Activated CD8-positive, alpha-beta memory T cell treated with anti-CD3 and anti-CD28 coated beads for 4 hours (primary cell): ENCODE data around the gene SELENOT.
"Not testable (repeated sequence)": the region's sequence is repeated elsewhere in the genome, so short reads cannot be mapped to it uniquely, and the experiment has no call there.

ENCODE experiments used
- DNase-seq, 2 donors: peaks; one replicate each; pipeline ENCODE4 v3.0.0-alpha.2; 2020; ENCODE audit warnings: low read depth in 2 of 2

Gene SELENOT

DNA sequence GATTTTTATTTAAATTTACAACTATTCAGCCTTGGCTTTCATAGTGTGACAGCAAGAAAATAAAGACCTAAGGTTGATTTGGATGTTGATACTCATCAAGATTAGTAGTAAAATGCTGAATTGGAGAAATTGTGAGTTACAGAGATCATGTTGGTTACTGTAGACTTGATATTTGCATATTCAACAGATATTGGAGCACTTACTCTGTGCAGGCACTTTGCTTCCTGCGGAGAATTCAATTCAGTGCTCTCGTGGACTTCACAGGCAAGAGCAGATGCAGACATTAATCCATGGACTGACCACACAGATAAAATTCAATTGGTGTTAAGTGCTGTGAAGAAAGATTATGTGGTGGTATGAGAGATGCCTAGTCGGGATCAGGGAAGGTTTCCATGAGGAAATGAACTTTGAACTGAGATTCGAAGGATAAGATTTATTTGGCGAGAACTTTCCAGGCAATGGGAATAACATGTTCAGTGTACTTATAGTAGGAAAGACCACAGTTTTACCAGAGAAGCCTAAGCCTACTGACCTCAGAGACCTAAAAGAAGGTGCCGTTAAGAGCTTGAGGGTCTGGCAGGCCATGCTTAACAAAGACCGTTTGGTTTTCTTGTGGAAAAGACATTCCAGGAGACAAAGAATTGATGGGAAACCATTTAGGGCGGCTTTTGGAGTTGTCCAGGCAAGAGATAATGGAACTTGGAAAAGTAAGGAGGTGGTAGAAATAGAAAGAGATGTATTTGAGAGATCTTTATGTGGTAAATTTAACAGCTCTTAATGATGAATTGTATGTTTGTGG is 4.3 kb downstream of the SELENOT start:
- DNase-seq = no peak

DNA sequence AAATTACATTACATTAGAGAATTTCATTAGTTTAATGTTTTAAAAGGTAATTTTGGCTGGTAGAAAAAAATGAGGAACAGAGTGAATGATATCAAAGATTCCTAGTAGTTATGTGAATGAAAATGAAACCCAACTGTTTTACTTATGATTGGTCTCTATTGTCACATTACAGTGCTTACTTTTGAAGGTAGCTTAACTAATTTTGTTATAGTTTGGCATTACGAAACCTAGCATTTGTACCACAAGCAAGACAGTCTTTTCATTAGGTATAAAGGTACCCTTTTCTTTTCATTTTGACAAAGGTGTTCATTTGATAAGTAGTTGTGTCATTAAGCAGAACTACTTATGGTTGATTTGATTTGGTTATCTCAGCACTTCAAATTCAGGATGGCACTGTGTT is 6.9 kb downstream of the SELENOT start:
- no peak for DNase-seq

- no peak for DNase-seq
Measured at GRCh38 chr3:150610785-150611184, 7.7 kb downstream of the SELENOT start.

DNA sequence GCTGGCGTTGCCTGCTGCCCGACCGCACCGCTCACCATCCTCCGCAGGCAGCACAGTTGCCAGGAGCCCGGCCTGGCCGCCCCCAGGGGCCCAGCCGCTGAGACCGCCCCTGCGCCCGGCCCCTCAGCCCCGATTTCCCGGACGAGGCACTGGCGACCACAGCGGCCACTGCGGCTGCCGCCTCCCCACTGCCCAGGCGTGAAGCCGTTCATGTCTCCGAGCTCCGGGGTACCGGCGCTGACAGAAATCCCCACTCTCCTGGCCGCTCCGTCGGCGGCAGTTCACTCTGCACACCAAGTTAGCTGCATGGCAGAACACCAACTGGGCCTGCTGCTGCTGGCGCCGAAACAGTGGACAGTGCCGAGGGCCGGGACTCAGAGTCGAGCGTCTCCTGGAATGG is 8.5 kb downstream of the SELENOT start:
- no peak for DNase-seq

GRCh38 chr3:150612494-150612893 is 9.4 kb downstream of the SELENOT start:
- DNase-seq = no peak

DNA sequence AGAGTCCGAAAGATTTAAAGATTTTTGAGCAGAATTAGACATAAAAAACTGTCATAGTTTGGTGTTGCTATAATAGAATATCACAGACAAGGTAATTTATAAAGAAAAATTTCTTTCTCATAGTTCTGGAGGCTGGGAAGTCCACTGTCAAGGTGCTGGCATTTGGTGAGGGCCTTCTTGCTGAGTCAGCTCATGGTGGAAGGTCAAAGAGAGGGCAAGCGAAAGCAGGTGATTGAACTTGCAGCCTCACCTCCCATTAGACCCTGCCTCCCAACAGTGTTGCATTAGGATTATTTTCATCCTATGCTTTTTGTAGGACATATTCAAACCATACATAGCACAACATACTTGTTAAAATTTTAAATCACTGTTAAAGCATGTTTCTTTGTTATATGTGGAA is 9.9 kb downstream of the SELENOT start:
- no peak for DNase-seq

DNA sequence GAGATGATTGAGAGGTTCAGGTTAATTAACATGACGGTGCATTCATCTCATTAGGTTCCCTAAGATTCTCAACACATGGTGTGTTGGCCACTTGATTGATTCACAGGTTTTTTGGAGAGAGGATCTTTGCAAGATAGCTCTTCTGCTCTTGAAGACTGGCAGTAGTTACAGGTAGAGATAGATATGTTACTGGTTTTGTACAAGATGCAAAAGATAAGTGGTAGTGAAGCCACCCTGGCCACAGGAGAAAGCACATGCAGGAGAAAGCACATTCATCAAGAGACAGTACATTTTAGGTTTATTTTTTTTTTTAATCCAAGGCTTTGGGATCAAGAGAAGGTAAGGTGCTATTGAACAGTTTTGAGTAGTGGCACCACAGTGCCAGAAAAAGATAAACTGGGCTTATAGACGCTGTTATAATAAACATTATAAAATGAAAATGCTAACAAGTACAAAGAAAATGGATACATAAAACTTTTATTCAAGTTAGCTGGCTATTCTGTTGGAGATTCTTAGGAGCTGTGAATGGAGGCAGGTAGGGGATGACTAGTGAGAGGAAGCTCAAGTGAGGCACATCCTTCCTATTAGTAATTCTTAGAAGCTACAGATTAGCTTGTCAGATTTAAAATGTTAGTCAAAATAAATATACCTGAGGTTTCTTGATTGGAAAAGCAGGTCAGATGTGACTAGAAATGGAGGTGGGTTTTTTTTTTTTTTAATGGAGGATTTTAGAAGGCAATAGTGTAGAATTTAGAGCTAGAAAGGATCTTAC is 10.8 kb downstream of the SELENOT start:
- DNase-seq = no peak

- DNase-seq = no peak
Measured at GRCh38 chr3:150620002-150620689, 17.0 kb downstream of the SELENOT start.

DNA sequence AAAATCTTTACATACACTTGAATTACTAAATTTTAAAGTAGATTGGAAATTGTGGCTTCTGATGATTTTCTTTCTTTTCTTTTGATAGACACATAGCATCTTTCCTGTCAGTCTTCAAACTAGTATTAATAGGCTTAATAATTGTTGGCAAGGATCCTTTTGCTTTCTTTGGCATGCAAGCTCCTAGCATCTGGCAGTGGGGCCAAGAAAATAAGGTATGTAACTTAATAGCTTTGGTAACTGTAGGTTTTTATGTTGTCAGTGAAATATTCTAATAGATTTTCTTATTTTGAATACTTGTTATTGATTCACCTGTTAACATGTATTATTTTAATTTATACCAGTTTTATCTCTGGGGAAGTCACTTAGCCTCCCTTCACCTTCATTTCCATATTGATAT is 19.8 kb downstream of the SELENOT start:
- DNase-seq = not testable (repeated sequence)

DNA sequence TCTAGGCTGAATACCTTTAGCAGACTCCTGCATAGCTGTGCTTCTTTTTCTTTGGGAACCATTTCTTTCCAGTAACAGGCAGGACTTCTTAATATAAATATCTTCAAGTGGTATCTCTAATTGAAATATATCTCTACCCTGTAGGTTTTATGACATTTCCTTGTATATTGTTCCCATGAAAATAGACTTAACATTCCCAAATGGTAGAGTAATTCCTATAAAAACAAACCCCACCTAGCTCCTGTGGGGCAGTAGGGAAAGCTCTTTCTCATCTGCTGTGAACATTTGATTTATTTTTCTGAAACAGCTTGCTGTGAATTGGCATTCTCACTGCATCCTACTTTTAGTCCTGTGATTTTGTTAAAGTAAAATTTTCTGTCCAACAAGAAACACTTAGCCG is 20.8 kb downstream of the SELENOT start:
- DNase-seq = no peak

GRCh38 chr3:150626148-150626930 is 23.2 kb downstream of the SELENOT start:
- no peak for DNase-seq

GRCh38 chr3:150627557-150627956 is 24.4 kb downstream of the SELENOT start:
- no peak for DNase-seq

GRCh38 chr3:150631515-150632221 is 28.5 kb downstream of the SELENOT start:
- DNase-seq = no peak

GRCh38 chr3:150635076-150635475 is 32.0 kb downstream of the SELENOT start:
- DNase-seq = no peak

- no peak for DNase-seq
Measured at GRCh38 chr3:150635526-150635925, 32.4 kb downstream of the SELENOT start.

DNA sequence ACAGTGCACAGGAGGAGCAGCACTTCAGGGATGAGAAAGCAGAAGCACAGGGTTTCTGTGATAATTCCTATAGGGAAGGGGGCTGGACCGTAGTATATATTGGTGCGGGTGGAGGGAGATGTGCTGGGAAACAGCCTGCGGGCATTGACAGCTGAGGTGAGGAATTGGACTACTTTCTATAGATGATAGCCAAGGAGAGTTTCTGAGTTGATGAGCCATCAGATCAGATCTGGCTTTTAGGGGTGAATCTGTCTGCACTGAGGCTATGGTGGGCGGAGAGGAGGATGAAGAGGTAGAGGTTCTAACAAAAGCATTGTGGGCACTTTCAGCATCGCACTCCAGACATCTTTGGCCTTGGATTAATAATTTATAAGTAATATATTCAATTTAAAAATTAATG is 33.1 kb downstream of the SELENOT start:
- DNase-seq = no peak

- DNase-seq = no peak
Measured at GRCh38 chr3:150639262-150639661, 36.1 kb downstream of the SELENOT start.

DNA sequence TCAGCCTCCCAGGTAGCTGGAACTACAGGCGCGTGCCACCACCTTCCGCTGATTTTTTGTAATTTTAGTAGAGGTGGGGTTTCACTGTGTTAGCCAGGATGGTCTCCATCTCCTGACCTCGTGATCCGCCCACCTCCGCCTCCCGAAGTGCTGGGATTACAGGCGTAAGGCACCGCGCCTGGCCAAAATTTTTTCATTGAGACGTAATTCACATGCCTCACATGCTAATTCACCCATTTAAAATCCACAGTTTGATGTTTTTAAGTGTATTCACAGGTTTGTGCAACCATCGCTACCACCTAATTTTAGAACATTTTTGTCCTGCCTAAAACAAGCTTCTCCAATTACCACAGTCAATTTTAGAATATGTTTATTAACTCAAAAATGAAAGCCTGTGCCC is 37.1 kb downstream of the SELENOT start:
- DNase-seq = no peak

DNA sequence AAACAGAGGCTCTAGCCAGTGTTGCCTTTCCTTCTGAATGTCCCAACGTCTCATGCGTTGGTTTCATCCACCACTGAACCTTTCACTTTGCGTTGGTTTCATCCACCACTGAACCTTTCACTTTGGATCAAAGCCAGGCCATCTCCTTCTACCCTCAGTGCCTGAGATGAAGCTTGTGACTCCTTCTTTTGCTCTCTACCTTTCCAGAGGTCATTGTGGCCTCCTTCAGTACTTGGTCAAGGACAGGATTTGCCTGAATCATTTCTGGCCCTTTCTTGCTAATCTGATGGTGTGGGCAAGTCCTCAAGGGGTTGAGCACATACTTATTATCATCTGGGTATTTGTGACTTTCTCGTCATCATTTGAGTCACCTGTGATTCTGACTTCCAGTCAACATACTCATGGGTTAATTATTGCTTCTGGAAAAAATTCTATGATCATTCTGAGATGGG is 50.0 kb downstream of the SELENOT start:
- no peak for DNase-seq

- no peak for DNase-seq
Measured at GRCh38 chr3:150656316-150656715, 53.2 kb downstream of the SELENOT start.
